NCI-H82 (cell line): ENCODE data around the gene PRSS22.

Experiments
- DNase-seq: peaks from one replicate; lab custom pipeline; 2025; lab: John Stamatoyannopoulos, UW

PRSS22 gene

GRCh38 chr16:2857451-2858244, at the start of gene PRSS22:
TSS of gene PRSS22 (minus strand) at chr16:2858170. CDS start at chr16:2858104, 66 bp downstream.
- no peak for DNase-seq

- DNase-seq, result peak; percentile 75
Observed at GRCh38 chr16:2907084-2907753, 49.2 kb upstream of the PRSS22 start.

- DNase-seq, result no peak
Observed at GRCh38 chr16:2905988-2906387, 48.0 kb upstream of the PRSS22 start.

GRCh38 chr16:2905241-2905987, 47.4 kb upstream of the PRSS22 start:
- peak; percentile 100 for DNase-seq

GRCh38 chr16:2904922-2905240, 46.9 kb upstream of the PRSS22 start:
- no peak for DNase-seq

- DNase-seq, result peak; percentile 87
Observed at GRCh38 chr16:2904100-2904921, 46.3 kb upstream of the PRSS22 start.

GRCh38 chr16:2902337-2903130, 44.6 kb upstream of the PRSS22 start:
- no peak for DNase-seq

GRCh38 chr16:2900526-2901075, 42.6 kb upstream of the PRSS22 start:
- DNase-seq, result no peak

- no peak for DNase-seq
Observed at GRCh38 chr16:2899564-2900072, 41.6 kb upstream of the PRSS22 start.

- DNase-seq, result no peak
Observed at GRCh38 chr16:2898831-2899563, 41.0 kb upstream of the PRSS22 start.

- DNase-seq, result peak; percentile 45
Observed at GRCh38 chr16:2897110-2897509, 39.1 kb upstream of the PRSS22 start.

- no peak for DNase-seq
Observed at GRCh38 chr16:2896480-2897010, 38.6 kb upstream of the PRSS22 start.

GRCh38 chr16:2895813-2896212, 37.8 kb upstream of the PRSS22 start:
- DNase-seq, result no peak

GRCh38 chr16:2894231-2894630, 36.3 kb upstream of the PRSS22 start:
- no peak for DNase-seq

GRCh38 chr16:2884041-2884451, 26.1 kb upstream of the PRSS22 start:
- no peak for DNase-seq

- DNase-seq, result peak; percentile 46
Observed at GRCh38 chr16:2883458-2883908, 25.5 kb upstream of the PRSS22 start.

- DNase-seq, result peak; percentile 99
Observed at GRCh38 chr16:2882650-2883457, 24.9 kb upstream of the PRSS22 start, which contains the start of gene FLYWCH2. TSS of gene FLYWCH2 (plus strand) at chr16:2883215. CDS start at chr16:2896450, 13,235 bp downstream.
